ENCODE data around the gene POM121L2.

DNA sequence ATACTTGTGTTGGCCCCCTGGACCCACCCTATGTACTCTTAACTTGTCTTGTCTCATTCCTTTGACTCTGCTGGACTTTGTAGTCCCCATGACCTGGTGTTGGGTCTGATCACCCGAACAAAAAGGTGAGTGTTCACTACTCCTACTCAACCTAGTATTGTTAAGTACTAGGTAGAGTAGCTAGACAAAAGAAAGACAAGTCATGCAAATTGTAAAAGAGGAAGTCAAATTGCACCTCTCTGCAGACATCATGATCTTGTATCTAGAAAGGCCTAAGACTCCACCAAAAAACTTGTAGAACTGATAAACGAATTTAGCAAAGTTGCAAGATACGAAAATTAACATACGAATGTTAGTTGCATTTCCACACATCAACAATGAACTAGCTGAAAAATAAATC lies 40.8 kb upstream of the POM121L2 start:
- TF ChIP-seq, protein P1, sequence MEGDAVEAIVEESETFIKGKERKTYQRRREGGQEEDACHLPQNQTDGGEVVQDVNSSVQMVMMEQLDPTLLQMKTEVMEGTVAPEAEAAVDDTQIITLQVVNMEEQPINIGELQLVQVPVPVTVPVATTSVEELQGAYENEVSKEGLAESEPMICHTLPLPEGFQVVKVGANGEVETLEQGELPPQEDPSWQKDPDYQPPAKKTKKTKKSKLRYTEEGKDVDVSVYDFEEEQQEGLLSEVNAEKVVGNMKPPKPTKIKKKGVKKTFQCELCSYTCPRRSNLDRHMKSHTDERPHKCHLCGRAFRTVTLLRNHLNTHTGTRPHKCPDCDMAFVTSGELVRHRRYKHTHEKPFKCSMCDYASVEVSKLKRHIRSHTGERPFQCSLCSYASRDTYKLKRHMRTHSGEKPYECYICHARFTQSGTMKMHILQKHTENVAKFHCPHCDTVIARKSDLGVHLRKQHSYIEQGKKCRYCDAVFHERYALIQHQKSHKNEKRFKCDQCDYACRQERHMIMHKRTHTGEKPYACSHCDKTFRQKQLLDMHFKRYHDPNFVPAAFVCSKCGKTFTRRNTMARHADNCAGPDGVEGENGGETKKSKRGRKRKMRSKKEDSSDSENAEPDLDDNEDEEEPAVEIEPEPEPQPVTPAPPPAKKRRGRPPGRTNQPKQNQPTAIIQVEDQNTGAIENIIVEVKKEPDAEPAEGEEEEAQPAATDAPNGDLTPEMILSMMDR (IDR thresholded peaks at IDR 0.05; ENCODE audit: low read length), result no peak
- no peak for TF ChIP-seq EZH2 (IDR thresholded peaks at IDR 0.05; ENCODE audit: borderline replicate concordance, low read length)

Data from OCI-LY1 (cell line).